GM19023 (cell line): ENCODE data around the gene OR13J1.

Source experiments
- ATAC-seq: cut with Tn5 transposase; IDR thresholded peaks from one replicate; pipeline ENCODE4 v1.9.1; 2021; ENCODE audit warnings: mild to moderate bottlenecking, moderate library complexity; ENCODE audit not compliant: unreplicated experiment

OR13J1 gene

DNA sequence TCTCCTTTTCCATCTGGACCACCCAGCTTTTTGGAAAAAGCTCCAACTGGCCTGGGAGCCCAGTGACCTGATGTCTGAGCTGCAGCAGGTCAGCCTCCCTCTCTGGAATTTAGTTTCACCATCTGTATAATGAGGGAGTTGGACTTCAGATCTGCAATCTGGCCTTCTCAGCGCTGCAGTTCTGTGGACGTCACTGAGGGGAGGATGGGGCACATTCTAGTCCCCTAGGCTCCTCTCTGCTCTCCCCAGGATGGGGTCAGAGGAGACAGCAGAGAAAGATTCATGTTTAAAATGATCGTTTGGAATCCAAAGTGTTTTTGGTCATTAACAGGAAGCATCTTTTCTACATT lies 10.2 kb downstream of the OR13J1 start:
- ATAC-seq = no peak

DNA sequence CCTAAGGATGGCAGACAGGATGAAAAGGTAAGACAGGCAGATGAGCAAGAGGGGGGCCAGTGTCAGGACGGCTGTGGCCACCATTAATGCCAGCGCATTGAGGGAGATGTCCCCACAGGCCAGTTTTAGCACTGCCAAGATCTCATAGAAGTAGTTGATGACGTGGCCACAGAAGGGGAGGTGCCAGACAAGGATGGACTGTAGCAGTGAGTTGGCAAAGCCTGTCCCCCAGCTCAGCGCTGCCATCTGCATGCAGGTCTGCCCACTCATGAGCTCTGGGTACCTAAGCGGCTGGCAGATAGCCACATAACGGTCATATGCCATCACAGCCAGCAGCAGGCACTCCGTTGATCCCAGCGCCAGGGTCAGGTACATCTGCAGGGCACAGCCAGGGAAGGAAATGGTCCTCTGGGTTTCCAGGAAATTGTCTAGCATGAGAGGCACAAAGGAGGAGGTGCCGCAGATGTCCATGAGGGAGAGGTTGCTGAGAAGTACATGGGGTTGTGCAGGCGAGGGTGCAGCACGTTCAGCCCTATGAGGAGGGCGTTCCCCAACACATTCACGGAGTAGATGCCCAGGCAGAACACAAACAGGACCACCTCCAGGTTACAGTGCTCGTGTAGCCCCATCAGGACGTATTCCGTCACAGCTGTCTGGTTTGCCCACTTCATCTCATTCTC lies 10.8 kb downstream of the OR13J1 start:
- ATAC-seq = no peak

DNA sequence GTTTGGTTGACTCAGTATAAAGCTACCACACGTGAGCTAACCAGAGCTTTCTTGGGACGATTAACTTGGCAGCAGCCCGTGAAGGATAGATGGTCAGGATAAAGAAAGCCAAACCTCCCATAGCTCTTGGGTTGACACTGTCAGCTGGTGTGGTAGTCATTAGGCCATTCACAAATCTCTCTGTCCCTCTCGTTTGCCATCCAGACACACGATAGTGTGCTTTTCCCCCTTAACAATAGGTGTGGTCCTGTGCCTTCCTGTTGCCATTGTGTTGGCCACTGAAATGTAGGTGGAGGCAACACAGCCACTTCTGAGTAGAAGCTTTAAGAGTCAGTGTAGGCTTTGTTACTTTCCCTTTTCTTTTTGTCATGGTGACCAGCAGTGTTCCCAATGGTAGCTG lies 11.7 kb downstream of the OR13J1 start:
- no peak for ATAC-seq

DNA sequence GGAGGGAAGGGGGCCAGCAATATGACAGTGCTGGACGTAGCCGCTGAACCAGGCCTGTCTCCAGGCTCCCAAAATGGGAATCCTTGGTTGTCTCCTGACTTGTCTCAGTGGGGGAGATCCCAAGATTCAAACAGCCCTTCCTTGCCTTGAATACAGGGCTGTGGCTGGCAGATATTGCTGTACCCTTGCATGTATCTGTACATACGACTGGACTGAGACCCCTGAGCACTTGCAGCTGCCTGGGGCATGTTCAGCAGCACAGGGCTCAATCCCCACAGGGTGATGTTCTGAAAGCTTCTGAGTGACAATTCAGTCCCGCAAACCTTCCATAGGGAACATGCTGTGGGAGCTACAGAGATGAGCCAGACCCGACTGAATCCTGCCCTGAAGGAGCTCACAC lies 13.3 kb downstream of the OR13J1 start:
- no peak for ATAC-seq

DNA sequence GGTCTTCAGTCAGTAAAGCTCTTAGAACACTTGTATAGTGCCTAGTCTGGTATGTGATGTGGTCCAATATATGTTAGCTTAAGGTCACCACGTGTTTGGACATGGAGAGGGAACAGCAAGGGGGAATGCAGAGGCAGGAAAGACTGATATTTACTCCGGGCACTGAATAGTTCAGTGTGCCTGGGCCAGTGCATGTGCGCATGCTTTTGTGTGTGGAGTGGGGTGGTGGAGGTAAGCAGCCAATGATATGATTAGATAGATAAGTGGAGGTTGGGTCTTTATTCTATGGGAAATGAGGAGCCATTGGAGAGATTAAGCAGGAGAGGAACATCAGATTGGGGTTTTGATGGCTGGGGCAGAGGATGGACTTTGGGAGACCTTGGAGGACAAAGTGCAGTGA lies 14.0 kb downstream of the OR13J1 start:
- ATAC-seq = no peak

DNA sequence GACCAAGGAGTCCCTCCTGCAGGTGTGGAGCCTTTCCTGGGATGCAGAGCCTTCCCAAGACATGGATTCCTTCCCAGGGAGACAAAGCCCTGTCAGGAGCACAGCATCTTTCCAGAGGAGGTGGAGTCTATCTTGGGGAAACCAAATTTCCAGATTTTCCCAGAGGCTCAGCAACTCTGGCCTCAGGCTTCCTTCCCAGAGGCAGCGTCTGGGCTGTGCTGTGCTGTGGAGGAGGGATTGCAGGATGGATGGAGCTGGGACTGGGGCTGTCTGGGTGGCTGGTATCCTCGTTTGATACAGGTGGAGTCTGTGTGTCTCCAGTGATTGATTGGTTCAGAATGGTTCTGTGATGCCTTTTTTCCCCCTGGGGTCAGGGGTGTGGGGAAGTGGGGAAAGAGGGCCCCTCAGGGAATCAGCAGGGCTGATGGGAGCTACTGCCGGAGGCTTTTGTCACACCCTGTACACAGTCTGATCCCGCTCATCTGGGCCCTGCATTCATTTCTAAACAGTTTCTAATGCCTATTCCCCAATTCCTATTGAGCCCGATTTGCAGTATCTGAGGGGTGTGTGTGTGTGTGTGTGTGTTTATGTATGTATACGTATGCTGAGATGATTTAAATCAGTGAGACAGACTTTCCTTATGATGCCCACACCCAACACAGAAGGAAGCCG lies 16.0 kb downstream of the OR13J1 start:
- ATAC-seq = no peak

DNA sequence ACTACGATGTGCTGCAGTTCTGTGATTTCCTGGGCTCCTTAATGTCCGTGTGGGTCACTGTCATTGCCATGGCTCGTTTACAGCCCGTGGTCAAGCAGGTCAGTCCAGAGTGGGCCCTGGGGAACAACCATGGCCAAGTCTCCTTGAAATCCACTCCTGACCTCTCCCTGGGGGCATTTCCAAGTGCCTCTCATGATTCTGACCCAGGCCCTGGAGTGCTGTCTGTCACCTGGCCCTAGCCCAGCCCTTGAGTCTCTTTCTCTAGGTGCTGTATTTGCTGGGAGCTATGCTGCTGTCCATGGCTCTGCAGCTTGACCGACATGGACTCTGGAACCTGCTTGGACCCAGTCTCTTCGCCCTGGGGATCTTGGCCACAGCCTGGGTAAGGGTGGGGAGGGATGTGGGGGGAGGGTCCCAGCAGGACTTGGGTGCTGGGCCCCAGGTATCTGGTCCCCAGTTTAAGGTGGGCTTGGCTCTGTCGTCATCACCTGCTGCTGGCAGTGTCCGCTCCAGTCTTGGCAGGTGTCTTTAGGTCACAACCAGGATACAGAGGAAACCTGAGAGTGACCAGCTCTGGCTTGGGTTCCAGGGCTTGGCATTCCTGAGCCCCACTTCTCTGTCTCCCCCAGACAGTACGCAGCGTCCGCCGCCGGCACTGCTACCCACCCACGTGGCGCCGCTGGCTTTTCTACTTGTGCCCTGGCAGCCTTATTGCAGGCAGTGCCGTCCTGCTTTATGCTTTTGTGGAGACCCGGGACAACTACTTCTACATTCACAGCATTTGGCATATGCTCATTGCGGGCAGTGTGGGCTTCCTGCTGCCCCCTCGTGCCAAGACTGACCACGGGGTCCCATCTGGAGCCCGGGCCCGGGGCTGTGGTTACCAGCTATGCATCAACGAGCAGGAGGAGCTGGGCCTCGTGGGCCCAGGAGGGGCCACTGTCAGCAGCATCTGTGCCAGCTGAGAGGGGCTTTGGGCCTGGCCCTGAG lies 17.0 kb downstream of the OR13J1 start:
- ATAC-seq = no peak

DNA sequence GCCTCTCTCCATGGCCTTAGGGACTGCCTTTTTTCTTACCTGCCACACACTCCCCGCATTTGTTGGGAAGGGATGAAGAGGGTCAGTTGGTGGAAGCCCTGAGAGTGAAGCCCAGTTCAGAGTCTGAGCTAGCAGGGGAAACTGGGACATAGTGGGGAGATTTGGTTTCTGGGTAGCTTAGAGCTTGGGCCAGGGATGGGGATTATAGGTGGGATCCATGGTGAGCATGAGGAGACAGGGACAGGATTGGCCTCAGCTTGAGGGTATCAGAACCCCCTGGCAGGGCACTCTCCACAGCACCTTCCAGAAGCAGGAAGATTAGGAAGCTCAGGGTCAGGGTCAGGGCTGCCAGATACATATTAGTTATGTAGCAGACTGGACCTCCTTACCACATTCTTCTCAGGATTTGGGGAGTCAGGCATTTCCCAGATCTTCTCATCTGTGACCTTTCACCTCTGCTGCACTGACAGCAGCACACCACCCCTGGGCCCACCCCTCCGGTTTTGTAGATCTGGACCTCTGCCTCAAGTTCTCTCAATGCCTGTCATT lies 17.9 kb downstream of the OR13J1 start:
- ATAC-seq = no peak

DNA sequence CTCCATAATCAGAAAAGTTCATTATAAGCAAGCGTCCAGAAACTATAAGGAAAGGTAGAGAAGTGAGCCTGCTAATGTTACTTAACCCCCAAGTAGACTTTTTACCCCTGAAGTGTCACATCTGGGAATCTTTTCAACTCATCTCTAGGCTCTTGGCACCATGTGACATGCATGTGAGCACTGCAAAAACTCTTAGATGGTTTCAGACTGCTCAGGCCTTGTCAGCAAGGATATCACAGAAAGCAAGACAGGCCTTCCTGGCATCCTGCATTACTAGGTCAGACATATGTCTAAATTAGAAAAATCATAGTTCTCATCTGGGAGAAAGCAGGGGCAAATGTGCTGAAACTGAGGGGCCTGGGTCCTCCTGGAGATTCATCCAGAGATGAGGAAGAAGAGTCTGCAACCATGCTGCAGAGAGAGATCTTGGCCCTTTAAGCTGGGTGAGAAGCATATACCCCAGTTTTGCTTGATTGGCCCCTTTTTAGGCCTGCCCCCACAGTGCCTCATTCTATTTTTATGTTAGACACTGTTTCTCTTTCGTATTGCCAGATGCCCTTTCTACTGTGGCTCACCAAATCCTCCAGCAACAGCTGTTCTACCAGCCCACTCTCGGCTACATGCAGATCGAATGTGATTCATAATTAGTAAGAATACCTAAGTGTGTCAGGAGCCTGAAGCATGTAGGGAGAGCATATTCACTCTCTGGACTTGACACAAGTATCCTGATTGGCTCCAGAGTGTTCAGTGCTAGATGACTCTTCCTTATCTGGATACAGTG lies 22.2 kb downstream of the OR13J1 start:
- peak; percentile 95 for ATAC-seq

DNA sequence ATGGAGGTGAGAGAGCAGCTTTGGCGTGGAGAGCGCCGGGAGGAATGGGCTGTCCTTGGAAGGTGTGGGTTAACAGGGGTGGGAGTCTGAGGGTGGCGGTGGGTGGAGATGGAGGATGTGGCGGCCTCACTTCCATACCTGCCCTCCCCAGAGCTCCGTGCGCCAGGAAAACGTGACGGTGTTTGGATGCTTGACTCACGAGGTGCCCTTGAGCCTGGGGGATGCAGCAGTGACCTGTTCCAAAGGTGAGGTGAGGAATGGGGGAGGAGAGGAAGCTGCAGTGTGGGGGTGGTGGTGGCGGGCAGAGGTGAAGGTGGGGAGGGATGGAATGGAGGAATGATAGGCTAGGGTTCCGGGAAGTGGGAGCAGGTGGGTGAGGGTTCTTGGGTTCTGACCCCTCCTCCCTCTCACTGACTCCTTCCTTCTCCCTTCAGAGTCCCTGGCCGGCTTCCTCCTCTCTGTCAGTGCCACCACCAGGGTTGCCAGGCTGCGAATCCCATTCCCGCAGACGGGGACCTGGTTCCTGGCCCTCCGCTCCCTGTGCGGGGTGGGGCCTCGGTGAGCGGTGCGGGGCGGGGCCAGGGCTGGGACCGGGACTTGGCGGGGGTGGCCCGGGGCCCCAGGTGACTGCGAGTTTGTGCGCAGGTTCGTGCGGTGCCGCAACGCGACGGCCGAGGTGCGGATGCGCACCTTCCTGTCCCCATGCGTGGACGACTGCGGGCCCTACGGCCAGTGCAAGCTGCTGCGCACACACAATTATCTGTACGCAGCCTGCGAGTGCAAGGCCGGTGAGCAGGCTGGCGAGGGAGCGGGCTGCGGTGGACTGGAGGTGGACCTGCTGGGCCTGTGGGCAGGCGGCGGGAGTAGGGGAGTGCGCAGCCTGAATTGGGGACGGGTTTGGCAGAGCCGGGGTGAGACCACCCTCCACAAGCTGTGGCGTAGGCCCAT lies 24.1 kb downstream of the OR13J1 start:
- ATAC-seq = no peak

DNA sequence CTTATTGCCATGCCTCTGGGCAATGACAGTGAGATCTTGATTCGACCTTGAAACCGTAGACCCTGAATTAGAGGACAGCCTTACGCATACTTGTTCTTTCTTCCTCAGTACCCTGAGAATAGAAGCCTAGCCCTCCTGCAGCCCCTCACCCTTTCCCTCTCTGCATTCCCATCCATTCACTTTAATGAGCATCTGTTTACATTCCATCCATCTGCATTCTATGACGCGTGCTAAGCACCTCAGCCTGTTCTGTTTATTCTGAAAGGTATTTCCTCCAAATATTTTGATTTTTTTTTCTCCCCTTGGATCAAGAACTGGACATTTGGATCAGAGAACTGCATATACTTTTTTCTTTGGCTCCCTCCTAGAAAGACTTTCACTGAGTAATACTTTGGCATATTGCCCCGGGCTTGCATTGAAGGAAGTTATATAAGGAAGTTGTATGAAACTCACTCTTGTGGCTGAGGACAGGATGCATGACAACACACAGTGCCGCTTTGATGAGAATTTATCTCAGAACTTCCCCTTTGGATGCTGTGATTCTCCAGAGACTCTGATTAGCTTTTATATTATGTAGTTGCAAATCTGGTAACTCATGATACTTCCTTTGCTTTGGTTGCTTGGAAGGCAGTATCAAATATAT lies 25.5 kb downstream of the OR13J1 start:
- ATAC-seq = no peak

DNA sequence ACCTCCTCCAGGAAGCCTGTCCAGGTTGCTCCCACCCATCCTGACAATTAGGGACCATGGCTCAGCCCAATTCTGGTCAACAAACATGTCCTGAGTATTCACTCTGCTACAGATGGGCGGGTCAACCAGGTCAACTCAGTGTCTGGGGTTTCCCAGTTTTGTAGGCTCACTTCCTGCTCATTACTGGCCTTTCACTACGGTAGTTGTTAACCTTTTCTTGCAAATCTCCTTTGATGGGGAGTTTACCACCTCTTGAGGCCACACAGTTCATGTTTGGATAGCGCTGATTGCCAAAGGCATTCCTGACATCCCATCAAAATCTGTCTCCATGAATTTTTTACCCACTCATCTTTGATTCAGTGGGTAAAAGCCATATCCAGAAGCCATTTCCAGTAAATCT lies 27.4 kb downstream of the OR13J1 start:
- ATAC-seq = peak; percentile 76

DNA sequence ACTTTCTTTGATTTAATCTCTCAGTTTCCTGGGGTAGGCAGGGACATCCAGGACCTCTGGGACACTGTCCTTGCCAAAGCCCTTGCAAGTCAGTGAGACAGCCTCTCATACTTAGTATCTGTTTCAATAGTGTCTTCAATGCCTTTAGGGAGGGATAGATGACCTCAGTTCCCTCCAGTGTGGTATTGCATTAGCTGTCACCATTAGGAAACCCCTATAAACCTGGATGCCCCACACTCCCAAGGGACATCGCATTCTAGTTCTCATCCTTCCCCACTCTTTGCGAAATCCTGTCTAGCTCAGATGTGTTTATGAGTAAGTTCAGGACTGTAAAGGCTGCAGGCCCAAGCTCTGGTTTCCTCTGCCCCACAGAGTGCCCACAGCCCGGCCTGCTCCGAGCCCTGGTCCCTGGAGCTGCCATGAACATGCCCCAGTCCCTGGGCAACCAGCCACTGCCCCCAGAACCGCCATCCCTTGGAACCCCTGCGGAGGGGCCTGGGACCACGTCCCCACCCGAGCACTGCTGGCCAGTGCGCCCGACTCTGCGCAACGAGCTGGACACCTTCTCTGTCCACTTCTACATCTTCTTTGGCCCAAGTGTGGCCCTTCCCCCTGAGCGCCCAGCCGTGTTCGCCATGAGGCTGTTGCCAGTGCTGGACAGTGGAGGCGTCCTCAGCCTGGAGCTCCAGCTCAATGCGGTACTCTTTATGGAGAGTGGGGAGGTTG lies 28.0 kb downstream of the OR13J1 start:
- ATAC-seq = no peak

DNA sequence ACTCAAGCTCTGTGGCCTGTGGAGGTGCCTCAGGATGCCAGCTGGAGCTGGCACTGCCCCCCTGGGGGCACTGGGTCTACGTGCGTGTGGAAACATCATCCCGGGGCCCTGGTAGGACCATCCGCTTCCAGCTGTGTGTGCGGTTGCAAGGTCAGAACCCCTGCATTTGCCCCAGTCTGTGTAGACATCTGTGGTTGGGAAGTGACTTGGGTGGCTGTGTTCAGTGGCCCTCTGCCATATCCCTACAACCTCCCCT lies 28.6 kb downstream of the OR13J1 start:
- ATAC-seq = no peak

DNA sequence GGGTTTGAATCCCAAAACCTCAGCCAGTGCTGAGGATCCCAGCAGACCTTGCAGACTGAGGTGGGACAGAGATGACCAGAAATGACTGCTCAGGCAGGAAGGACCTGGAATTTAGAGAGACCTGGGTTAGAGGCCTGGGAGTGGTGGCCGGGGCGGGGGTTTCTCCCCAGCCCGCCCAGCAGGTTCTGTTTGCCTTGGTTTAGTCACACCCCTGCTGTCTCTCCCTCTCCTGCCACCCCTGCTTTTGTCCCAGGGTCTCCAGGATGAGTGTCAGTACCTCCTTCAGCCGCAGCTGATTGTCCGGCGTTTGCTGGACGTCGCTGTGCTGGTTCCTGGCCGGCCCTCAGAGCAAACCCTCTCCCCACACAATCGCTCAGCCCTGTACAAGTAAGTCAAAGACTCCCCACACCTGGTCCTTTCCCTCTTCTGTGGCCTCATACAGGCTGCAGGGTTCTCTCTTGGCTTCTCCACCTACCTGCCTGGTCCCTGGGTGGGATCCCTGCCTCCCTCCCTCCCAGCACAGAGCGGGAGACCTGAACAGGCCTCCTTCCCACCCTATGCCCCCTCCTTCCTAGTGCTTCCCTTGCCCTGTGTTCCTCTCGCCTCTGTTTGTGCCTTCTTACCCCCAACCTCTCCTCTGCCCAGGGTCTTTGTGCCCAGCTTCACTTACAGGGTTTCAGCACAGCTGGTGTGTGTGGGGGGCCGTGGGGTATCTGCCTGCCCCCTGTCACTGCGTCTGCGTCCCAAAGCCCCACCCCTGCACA lies 29.1 kb downstream of the OR13J1 start:
- ATAC-seq = no peak

DNA sequence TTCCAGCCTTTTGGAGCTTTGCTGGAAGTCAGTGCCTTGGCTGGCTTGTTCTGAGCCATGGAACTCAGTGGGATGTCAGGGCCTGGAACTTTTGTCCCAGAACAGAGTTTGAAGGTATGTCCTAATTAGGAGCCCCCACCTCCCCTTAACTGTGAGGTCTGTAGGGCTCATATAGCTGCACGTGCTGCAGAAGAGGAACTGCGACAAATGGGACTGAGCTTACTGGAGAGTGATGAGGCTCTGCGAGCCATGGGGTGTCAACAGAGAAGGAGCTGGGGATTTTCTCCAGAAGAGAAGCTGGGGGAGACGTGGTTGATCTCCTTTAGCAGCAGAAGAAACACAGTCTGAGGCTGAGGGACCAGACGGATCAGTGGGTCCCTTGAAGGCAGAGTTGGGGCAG lies 30.3 kb downstream of the OR13J1 start:
- no peak for ATAC-seq

DNA sequence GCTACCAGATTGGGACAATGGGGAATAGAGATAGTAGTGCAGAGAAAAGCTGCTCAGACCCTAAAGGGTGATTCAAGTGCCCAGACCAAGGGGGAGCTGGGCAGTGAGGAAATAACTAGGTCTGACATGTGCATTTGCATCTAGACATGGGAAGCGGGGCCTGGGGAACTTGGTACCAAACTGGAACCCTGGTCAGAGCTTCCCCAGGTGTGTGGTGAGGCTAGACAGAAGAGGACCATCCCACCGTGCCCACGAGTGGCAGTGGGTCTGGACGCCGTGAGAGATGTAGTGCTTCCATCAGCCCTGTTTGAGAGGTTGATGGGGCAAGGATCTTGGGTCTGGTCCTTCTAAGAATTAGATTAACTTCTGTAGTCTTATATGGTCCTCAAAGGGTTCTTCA lies 33.6 kb downstream of the OR13J1 start:
- no peak for ATAC-seq

DNA sequence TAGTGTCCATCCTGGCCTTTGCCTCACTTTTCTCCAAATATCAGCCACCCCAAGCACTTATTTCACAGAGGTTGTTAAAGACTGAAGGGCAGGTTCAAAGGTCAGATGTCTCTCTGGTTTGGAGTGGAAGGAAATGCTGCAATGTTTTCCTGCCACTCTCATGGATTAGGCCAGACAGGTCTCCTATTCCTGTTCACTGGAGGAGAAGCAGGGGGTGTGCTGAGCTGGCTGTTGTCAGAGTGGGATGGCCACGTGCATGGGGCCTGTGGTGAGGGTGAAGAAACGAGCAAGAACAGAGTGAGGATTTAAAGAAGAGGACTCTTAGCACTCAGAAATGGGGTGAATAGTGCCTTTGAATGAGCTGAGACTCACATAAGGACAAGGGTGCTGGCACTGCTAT lies 34.4 kb downstream of the OR13J1 start:
- ATAC-seq = no peak
